Measurements from ENCODE around the gene DEDD2.

The DEDD2 gene

GRCh38 chr19:42197375-42197817 lies 20.1 kb downstream of the DEDD2 start:
- DNase-seq: no peak

- no peak for DNase-seq
Measured at GRCh38 chr19:42196011-42197001, 21.2 kb downstream of the DEDD2 start.

GRCh38 chr19:42193706-42194105 lies 23.8 kb downstream of the DEDD2 start:
- no peak for DNase-seq

GRCh38 chr19:42193294-42193693 lies 24.2 kb downstream of the DEDD2 start:
- DNase-seq: no peak

GRCh38 chr19:42191855-42192254 lies 25.6 kb downstream of the DEDD2 start:
- no peak for DNase-seq

- DNase-seq: no peak
Measured at GRCh38 chr19:42191330-42191729, 26.1 kb downstream of the DEDD2 start.

- DNase-seq: no peak
Measured at GRCh38 chr19:42189133-42189532, 28.3 kb downstream of the DEDD2 start.

- no peak for DNase-seq
Measured at GRCh38 chr19:42188665-42189064, 28.8 kb downstream of the DEDD2 start.

- DNase-seq: peak; percentile 6
Measured at GRCh38 chr19:42185277-42185676, 32.2 kb downstream of the DEDD2 start.

- DNase-seq: peak; percentile 82
Measured at GRCh38 chr19:42184401-42184861, 33.0 kb downstream of the DEDD2 start.

- no peak for DNase-seq
Measured at GRCh38 chr19:42178791-42179674, 38.4 kb downstream of the DEDD2 start.

GRCh38 chr19:42177686-42178019 lies 39.8 kb downstream of the DEDD2 start:
- DNase-seq: no peak

GRCh38 chr19:42176990-42177685 lies 40.3 kb downstream of the DEDD2 start:
- DNase-seq: peak; percentile 76

- no peak for DNase-seq
Measured at GRCh38 chr19:42176649-42176989, 40.9 kb downstream of the DEDD2 start.

- no peak for DNase-seq
Measured at GRCh38 chr19:42175952-42176648, 41.4 kb downstream of the DEDD2 start.

- no peak for DNase-seq
Measured at GRCh38 chr19:42174958-42175734, 42.3 kb downstream of the DEDD2 start.

- no peak for DNase-seq
Measured at GRCh38 chr19:42174188-42174587, 43.3 kb downstream of the DEDD2 start.

- DNase-seq: no peak
Measured at GRCh38 chr19:42173695-42174094, 43.8 kb downstream of the DEDD2 start.

GRCh38 chr19:42172261-42172660 lies 45.2 kb downstream of the DEDD2 start:
- DNase-seq: no peak

- DNase-seq: no peak
Measured at GRCh38 chr19:42170715-42171114, 46.8 kb downstream of the DEDD2 start.
